Measurements from ENCODE around the gene CLEC4D. TPM values are rescaled to one million over a fixed set of nuclear protein-coding genes. Genes with fewer than 3 reads are reported as not detected.

CLEC4D gene
- total and polyA plus RNA-seq, 2 of the 8 experiments (the other 6 are each of a cell fraction or from before 2014, with no cell fraction given) = 0.14 TPM; not detected in 1

DNA sequence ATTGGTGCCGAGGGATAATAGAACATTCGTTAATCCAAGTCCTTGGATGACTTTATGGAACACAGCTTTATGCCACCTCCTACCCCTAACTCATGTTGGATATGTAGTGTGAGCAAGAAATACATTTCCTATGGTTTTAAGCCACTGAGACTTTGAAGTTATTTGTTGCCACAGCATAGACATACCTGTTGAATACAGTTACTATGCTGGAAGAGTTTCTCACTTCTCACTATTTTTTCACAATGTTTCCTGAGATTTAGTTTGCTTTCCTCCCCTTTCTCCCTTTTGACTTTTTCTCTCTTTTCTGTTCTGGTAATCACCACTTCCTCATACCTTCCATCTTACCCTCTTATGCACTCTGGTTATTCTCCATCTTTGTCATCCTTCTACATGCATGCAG, 34.9 kb downstream of the CLEC4D start (continued):
- TF ChIP-seq, protein P1, sequence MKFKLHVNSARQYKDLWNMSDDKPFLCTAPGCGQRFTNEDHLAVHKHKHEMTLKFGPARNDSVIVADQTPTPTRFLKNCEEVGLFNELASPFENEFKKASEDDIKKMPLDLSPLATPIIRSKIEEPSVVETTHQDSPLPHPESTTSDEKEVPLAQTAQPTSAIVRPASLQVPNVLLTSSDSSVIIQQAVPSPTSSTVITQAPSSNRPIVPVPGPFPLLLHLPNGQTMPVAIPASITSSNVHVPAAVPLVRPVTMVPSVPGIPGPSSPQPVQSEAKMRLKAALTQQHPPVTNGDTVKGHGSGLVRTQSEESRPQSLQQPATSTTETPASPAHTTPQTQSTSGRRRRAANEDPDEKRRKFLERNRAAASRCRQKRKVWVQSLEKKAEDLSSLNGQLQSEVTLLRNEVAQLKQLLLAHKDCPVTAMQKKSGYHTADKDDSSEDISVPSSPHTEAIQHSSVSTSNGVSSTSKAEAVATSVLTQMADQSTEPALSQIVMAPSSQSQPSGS (IDR thresholded peaks at IDR 0.05; ENCODE audit: low read length) = no peak
- TF ChIP-seq KDM5A (IDR thresholded peaks at IDR 0.05; ENCODE audit: low read length) (no peak), EP300 (IDR thresholded peaks at IDR 0.05; ENCODE audit: borderline replicate concordance in 1 of 2, low read depth in 2 of 2, low read length in 2 of 2) (no peak)

All from H1 (cell line).